T-helper 2 cell treated with Interferon-gamma antibody and Interleukin-4, amounts not matched to agents 100 ng/mL and 5 ng/mL, for 36 hours (primary cell): Measurements from ENCODE around the gene RFFL. TPM values are rescaled to one million over a fixed set of nuclear protein-coding genes. Genes with fewer than 3 reads are reported as not detected.
"Not testable (repeated sequence)": the region's sequence is repeated elsewhere in the genome, so short reads cannot be mapped to it uniquely, and the experiment has no call there.

Experiments
- intact Hi-C: fragments of 100-400 bp; cut with micrococcal nuclease; formaldehyde crosslinking; loops from one replicate; pipeline ENCODE4 v1.15.1; 2023
- total RNA-seq: library from RNA; stranded (reverse); gene quantifications from 2 replicates; pipeline ENCODE4 v1.2.3, GENCODE V29; 2022

RFFL gene
- 30.7 and 39.6 TPM in 2 replicates for total RNA-seq

GRCh38 chr17:35063514-35064223 is at the start of gene RFFL:
Gene RFFL, minus strand, starts transcription at chr17:35063707. Its CDS starts 37,154 bp downstream, at chr17:35026553.
- intact Hi-C loops: loop anchor here (1.0 to 5.0 kb wide), 6 partner anchors 12 to 82 kb away; no protein-coding TSS in a partner anchor

DNA sequence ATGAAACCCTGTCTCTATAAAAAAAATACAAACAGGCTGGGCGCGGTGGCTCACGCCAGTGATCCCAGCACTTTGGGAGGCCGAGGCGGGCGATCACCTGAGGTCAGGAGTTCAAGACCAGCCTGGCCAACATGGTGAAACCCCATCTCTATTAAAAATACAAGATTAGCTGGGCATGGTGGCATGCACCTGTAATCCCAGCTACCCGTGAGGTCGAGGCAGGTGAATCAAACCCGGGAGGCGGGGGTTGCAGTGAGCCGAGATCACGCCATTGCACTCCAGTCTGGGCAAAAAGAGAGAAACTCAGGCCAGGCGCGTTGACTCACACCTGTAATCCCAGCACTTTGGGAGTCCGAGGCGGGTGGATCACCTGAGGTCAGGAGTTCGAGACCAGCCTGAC is 47.3 kb upstream of the RFFL start:
- intact Hi-C loops: not testable (repeated sequence)

GRCh38 chr17:35104844-35105450 is 41.4 kb upstream of the RFFL start:
- intact Hi-C loops: no loop called here

DNA sequence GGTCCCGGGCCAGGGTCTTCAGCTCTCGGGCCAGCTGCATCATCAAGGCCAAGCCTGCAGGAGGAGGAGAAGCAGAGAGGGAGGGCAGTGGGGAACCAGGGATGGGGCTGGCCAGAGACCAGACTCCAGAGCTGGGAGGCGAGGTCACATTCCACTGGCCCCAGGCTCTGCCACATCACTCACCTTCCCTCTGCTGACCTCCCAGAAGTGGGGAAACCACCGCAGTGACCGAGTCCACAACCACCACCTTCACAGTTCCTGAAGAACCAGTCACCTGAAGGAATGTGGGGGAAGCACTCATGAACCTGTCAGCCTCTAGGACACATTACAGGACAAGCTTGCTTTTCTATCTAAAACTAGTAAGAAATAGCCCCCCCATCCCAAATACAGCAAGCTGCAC is 39.8 kb upstream of the RFFL start:
- intact Hi-C loops: no loop called here

DNA sequence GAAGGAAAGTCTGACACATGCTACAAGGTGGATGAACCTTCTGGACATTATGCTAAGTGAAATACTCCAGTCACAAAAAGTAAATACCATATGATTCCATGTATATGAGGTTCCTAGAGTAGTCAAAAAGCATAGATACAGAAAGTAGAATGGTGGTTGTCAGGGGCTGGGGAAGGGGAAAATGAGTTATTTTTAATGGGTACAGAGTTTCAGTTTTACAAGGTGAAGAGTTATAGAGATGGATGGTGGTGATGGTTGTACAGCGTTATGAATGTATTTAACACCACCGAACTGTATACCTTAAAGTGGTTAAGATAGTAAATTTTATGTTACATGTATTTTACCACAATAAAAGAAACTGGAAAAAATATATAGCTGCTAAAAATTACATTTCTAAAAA is 38.2 kb upstream of the RFFL start:
- intact Hi-C loops: no loop called here

GRCh38 chr17:35101036-35101435 is 37.5 kb upstream of the RFFL start:
- intact Hi-C loops: no loop called here

GRCh38 chr17:35099908-35100307 is 36.4 kb upstream of the RFFL start:
- intact Hi-C loops: no loop called here

- intact Hi-C loops: no loop called here
These were observed 34.3 kb upstream of the RFFL start for GRCh38 chr17:35097776-35098175.

DNA sequence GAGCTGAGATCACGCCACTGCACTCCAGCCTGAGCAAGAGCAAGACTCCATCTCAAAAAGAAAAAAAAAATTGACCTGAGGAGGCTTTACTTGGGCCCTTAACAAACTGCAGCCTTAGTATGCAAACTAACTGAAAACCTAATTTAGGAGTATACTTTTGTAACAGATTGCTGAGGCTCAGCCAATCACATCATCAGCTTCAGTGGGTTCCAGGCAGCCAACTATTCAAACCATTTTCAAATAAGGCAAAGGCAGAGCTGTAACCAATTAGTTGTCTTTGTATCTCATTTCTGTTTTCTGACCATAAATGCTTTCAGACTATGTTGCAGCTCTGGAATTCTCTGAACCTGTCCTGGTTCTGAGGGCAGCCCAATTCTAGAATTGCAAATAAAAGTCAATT is 32.2 kb upstream of the RFFL start:
- intact Hi-C loops: no loop called here

GRCh38 chr17:35094902-35095301 is 31.4 kb upstream of the RFFL start:
- intact Hi-C loops: no loop called here

DNA sequence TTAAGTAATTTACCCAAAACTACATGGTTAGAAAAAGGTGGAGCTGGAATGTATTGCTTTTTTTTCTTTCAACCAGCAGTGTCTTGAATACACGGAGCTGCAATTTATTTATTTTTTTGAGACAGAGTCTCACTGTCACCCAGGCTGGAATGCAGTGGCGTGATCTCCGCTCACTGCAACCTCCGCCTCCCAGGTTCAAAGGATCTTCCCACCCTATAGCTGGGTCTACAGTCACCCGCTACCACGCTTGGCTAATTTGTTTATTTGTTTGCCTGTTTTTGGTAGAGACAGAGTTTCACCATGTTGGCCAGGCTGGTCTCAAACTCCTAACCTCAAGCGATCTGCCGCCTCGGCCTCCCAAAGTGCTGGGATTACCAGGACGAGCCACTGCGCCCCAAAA is 27.2 kb upstream of the RFFL start:
- intact Hi-C loops: not testable (repeated sequence)

- intact Hi-C loops: loop anchor here (1.0 kb wide), 6 partner anchors 26 to 108 kb away; partner anchors contain the start of genes NLE1, RAD51D and RFFL
These were observed 26.2 kb upstream of the RFFL start for GRCh38 chr17:35089586-35090296.

DNA sequence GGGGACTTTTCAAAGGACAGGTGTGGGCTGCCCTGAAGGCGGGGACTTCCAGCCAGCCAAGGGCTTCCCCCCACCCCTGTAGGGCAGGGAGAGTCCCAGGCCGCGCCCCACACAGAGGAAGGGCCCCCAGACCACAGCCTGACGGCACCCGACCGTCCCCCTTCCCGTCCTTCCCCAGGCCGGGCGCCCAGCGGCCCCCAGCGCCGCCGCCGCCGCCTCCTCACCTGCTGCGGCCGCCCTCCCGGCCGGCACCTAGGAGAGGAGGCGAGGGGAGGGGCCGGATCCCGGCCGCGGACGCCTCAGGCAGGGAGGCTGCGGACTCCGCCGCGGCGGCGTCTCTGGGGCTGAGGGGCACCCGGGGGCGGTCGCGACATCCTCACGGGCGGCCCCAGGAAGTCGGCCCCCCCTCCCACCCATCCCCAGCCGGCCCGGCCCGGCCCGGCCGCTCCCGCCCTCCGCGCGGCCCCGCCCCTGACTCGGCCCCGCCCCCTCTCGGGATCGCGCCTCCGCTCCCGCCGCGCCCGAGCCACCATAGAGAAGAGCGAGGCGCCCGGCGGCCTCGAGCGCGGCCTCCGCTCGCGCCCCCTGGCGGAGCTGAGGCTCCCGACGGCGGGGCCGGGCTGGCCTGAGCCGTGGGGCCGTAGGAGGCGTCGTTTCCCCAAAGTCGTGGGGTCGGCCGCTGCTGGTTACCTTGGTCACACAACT is 25.5 kb upstream of the RFFL start:
- intact Hi-C loops: loop anchor here (1.0 kb wide), 8 partner anchors 16 to 108 kb away; partner anchors contain the start of genes NLE1, RAD51D and RFFL

DNA sequence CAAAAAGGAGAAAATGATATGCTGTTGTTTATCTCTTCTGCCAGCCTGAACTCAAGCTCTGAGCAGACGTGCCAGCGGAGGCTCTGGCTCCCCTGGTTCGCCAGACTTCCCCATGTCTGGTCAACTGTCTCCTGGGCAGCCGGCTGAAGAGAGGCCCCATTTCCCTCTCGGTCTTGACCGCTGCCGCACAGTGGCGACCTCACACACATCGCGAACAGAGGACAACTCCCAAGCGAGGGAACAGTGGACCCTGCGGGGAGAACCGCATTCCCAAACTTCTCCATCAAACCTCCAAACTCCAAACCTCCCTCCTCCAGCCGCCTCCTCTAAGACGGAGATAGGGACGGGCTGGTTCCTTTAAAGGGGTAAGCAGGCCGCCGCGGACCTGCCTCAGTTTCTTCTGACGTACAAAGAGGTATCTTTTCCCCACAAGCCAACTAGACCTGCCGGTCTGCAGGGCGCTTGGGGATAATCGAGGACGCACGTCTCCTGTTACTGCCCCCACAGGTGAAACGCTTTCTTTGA is 24.9 kb upstream of the RFFL start:
- intact Hi-C loops: loop anchor here (1.0 kb wide), 2 partner anchors 15 to 65 kb away; no protein-coding TSS in a partner anchor

DNA sequence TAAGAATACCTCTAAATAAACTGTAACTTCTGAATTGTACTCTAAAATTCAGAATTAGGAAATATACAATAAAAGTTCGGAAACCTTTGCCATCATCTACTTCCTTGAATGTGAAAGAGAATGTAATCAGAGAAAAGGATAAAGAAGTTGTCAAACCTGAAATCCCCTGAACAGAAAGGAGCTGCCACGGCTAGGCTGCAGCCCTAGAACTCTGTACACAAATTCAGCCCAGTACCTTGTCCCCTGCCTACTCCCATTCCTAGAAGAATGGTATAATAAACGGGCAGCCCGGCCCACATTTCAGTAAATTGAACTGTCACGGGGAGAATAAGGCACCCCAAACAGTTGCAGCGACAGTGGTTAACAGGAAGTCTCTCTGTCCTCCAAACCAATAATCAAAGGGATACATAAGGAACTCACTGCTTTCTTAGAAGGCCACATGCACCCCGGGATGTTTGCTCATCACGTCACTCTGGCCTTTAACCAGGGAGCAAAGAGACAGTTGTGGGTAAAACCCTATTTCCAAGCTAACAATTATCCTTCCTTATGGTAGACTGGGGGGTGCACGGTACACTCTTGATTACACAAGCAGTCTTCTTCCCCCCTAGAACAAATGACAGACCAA is 24.3 kb upstream of the RFFL start:
- intact Hi-C loops: loop anchor here (1.0 kb wide), 2 partner anchors 15 to 65 kb away; no protein-coding TSS in a partner anchor

DNA sequence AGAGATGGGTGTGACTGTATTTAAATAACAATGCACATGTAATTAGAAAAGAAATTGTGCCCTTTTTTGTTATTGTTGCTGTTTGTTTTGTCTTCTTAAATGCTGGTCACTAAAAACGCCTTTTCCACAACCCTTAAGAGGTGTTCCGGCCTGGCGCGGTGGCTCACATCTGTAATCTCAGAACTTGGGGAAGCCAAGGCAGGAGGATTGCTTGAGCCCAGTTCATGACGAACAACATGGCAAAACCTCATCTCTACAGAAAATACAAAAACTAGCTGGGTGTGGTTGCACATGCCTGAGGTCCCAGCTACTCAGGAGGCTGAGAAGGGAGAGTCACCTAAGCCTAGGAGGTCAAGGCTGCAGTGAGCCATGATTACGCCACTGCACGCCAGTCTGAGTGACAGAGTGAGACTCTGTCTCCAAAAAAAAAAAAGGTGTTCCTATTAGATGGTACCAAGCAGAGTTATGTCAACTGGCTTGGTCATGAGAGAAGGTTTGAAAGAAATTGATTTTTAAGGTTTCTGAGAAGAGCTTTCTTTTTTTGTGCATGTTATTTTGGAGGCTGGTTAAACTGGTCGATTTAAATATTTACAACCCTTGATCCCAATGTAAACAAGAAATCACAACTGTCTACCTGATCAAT is 23.5 kb upstream of the RFFL start:
- intact Hi-C loops: no loop called here

DNA sequence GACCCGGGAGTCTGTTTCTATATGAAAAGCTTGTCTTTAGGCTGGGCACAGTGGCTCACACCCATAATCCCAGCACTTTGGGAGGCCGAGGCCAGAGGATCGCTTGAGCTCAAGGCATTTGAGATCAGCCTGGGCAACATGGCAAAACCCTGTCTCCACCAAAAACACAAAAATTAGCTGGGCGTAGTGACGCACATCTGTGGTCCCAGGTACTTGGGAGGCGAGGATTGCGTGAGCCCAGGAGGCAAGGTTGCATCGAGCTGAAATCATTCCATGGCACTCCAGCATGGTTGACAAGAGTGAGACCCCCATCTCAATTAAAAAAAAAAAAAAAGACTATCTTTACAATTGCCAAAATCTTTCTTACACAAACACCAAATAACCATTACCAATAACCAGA is 22.7 kb upstream of the RFFL start:
- intact Hi-C loops: no loop called here

DNA sequence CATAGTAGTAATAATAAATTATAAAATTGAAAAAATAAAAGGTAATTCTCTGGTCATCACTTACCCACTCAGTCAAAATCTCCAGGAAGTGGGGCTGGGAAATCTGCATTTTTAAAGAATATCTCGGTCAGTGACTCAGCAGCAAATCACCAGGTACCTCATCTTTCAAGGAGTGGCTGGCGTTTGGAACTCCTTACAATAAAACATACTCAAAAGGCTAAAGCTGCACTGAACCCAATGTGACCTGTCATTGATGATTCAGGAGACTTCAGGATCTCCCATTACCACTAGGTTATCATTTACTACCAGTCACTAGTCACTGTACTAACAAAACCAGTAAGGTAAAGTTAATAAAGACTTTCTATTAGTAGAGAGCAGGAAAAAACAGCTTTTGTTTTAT is 21.5 kb upstream of the RFFL start:
- intact Hi-C loops: no loop called here

GRCh38 chr17:35083071-35083470 is 19.6 kb upstream of the RFFL start:
- intact Hi-C loops: no loop called here

DNA sequence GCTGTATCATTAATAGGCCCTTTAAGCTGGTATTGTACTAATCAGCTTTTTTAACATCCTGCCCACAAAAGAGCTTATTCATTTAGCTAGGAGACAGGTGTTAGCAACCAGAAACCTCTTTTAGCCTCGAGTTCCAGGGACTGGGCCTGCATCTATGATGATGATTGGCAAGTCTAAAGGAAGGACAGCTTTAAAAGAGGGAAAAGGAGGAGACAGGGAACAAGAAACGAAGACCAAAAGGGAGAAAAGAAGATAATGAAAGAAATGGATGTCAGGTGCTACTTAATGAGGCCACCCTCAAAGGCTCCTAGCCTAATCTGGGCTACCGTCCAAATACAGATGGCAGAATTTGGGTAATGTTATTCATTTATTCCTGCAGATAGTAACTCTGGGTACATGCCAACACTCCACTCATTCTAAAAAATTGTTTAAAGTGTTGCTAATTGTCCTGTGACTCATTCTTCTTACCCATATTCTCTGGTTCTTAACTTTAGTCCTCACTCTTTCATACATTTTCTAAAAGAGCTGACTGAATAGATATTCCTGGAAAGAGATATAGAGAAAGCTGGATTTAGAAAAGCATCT is 18.7 kb upstream of the RFFL start:
- intact Hi-C loops: no loop called here
